GM12873 (cell line): Measurements from ENCODE around the gene GPBAR1.

ENCODE experiments used
- CTCF ChIP-seq: IDR thresholded peaks from 2 replicates; pipeline ENCODE4 v1.5.1; 2012; ENCODE audit warnings: low read depth, mild to moderate bottlenecking, moderate library complexity, low read length, control low read depth; ENCODE audit not compliant: insufficient read depth; ENCODE audit errors: missing control alignments

GPBAR1 gene

GRCh38 chr2:218307415-218308090 is 46.7 kb downstream of the GPBAR1 start:
- TF ChIP-seq CTCF: no peak

- no peak for TF ChIP-seq CTCF
Measured at GRCh38 chr2:218310853-218311540, 50.2 kb downstream of the GPBAR1 start.

- TF ChIP-seq CTCF: no peak
Measured at GRCh38 chr2:218312267-218312756, 51.5 kb downstream of the GPBAR1 start.

- TF ChIP-seq CTCF: no peak
Measured at GRCh38 chr2:218313356-218313755, 52.5 kb downstream of the GPBAR1 start.
